NCI-H1417 treated with DMSO at 0.1 percent for 48 hours (cell line): ENCODE measurements around the gene RASA4.
"Not testable (repeated sequence)": the region's sequence is repeated elsewhere in the genome, so short reads cannot be mapped to it uniquely, and the experiment has no call there.

Experiments used
- DNase-seq: peaks from one replicate; lab custom pipeline; 2025; lab: John Stamatoyannopoulos, UW

RASA4 gene

DNA sequence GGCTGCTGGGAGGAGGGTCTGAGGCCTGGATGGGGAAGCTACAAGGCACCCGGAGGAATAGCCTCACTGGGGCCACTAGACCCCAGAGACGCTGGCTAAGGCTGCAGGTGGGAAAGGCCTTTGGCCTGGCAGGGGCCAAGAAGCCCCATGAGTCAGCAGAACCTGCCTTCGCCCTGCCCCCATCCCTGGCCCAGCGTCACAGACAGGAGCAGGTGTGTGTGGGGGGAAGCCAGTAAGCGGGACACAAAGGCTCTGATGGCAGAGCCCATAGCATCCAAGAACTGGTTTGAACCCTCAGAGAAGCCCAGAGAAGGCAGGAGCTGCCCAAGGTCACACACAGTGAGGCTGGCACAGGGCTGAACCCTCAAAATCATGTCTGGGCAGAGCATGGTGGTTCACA lies 9.7 kb downstream of the RASA4 start:
- not testable (repeated sequence) for DNase-seq

DNA sequence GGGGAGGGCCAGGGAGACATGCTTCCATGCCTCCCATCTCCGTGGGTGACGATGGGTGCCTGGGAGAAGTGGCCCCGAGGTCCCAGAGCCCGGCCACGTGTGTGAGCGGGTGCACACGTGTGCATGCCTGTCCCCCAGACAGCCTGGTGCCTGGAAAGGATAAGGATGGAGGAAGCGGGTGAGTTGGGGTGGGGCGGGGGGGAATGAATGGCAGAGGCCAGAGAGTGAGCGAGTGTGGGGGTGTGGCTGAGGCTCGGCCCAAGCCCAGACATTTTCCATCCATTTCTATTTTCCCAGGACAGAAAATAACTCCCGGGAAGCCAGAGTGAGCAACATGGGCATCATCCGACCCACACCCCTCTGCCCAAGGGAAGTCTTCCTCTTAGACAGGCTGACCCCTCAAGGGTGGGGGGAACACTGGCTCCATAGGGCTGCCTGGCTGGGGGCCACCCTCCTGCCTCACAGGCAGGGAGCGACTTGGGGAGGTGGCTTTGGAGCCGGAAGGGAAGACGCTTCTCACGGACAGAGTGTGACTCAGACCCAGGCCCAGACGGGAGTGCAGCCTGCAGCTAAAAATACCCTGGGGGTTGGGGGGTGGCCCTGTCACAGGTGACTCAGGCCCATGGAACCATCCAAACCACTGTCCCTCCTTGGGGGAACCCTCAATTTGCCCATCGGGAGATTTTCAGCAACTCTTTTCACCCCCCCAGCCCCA lies 12.0 kb downstream of the RASA4 start:
- not testable (repeated sequence) for DNase-seq

DNA sequence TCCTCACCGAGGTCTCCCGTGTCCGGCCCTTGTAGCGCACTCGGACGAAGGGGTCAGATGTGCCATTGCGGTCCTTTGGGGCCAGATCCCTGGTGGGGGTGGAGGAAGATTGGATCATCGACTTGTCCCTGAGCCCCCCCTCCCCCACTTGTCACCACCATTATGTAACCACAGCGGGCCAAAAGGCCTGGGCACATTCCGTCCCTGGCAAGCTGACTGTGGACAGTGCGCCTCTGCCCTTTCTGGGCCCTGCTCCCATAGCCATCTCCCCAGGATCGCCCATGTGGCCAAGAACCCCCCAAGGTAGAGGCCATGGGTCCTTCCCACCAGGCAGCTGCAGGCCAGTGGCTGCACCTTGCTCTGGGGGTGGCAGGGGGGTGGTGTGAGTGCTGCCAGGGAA lies 14.2 kb downstream of the RASA4 start:
- not testable (repeated sequence) for DNase-seq

DNA sequence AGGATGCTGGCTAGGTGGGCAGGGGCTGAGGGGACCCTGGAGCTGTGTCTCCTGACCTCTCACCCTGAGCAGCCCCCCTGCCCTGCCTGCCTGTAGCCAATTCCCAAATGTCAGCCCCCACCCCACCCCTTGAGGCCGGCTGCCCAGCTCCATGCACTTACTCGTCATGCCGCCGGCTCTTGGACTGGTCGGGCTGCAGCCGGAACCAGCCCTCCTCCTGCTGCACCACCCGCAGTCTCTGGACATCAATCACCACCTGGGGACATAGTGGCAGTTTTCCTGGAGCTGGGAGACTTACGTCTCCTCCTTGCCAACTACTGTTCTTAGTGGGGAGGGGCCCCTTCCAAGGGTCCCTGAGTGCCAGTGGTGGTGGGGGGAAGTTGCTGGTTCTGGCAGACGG lies 16.9 kb downstream of the RASA4 start:
- DNase-seq: not testable (repeated sequence)

DNA sequence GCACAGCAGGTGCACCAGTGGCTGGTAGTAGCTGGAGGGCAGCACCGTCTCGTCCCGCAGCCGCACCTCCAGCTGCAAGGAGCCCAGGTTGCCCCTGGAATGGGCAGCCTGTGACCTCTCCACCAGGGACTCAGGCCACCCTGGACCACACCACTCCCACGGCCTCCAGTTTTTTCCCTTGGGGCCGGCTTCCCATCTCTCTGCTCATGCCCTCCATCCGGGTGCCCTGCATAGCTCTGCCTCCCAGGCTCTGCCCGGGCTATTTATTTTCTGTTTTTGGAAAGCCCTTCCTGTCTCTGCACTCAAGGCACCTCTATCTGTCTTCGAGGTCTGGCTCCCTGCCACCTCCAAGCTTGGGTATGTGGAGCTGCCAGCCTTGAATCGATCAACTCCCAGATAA lies 20.5 kb downstream of the RASA4 start:
- not testable (repeated sequence) for DNase-seq

DNA sequence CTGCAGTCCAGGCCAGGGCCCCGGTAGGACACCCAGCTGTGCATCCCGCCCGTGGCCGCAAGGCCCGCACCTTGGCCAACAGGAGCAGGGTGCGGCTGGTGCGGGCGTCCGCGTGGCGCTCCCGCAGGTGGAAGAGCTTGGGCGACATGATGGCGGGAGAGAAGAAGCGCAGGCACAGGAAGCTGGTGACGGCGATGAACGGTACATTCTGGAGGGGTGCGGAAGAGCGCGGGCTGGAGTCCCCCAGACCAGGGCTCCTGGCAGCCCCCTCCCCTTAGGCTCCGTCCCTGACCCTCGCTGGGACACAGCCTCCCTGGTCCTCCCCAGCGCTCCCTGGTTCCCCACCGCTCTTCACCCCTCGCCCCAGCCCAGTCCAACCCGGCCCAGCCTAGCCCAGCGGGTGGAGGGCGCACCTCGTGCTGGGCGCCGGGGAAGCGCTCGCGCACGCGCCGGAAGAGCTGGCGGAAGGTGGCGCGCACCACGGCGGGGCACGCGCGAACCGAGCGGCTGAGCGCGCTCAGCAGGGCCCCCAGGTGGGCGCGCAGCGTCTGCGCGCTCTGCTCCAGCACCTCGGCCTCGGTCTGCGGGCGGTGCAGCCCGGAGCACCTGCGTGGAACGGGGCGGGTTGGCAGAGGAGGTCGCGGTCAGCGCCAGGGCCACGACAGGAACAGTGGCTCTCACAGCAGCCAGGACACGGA lies 22.8 kb downstream of the RASA4 start:
- not testable (repeated sequence) for DNase-seq

DNA sequence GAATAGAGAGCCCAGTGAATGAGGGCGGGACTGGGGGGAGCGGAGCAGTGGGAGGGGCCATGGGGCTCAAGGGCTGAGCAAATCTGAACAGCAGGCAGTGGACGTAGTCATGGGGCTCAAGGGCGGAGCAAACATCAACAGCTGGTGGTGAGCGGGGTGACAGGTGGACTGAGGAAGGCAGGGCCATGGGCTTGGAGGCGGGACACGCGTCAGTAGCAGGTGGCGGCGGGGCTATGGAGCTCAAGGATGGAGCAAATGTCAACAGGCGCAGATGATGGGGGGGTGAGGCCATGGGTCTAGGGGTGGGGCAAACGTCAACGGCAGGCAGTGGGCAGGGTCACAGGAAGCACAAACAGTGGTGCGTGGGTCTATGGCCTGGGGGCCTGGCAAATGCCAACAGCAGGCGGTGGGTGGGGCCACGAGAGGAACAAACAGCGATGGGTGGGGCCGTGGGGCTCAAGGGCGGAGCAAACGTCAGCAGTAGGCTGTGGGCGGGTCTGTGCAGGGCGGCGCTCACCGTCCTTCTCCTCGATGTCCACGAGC lies 24.0 kb downstream of the RASA4 start:
- DNase-seq: not testable (repeated sequence)

DNA sequence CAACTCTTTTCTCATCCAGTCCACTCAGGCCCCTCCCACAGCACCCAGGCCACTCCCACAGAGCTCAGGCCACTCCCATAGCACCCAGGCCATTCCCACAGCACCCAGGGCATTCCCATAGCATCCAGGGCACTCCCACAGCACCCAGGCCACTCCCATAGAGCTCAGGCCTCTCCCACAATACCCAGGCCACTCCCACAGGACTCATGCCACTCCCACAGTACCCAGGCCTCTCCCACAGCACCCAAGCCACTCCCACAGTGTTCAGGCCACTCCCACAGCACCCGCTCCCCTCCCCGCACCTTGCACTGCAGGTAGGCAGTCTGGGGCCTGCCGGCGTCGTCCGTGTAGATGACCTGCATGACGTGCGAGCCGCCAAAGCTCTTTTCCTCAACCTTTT lies 26.7 kb downstream of the RASA4 start:
- not testable (repeated sequence) for DNase-seq

DNA sequence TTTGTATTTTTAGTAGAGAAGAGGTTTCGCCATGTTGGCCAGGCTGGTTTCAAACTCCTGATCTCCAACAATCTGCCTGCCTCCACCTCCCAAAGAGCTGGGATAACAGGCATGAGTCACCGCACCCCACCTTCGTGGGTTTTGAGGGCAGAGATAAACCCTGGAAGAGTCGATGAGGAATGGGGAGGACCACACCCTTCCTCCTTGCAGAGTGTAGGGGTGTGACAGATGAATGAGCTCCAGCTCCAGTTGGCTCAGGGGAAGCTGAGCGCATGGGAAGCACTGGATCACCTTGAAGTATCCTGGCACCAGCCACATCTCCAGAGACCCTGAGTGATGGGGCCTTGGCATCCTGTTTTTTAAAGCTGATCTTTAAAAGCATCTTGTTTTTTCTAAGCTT lies 33.1 kb downstream of the RASA4 start:
- DNase-seq: not testable (repeated sequence)

DNA sequence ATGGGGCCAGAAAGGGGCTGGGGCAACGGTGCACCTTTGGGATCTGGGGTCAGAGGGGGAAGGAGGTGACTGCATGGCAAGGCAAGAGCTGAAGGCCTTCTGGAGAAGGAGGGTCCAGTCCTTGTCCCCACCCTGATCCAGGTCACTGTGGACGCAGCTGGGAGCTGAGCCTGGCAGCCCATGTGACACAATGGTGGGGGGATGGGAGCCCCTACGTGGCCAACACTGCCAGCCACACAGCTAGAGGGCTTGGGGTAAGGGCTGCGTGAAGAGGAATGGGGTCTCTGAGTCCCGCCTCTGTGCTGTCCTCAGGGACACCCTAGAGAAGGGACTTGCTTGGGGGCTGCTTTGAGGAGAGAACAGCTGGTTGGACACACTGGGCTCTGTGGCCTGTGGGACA lies 34.8 kb downstream of the RASA4 start:
- DNase-seq: not testable (repeated sequence)

DNA sequence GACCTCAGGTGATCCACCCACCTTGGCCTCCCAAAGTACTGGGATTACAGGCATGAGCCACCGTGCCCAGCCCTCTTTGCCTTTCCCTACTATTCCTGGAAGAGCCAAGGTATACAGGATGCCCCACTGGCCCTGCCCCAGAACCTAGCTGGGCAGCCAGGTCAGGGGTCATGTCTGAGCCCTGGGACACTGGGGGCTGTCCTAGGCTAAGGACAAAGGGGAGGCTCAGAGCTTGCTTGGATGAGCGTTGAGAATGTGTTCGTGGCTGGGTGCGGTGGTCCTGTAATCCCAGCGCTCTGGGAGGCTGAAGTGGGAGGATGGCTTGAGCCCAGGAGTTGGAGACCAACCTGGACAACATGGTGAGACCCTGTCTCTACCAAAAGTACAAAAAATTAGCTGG lies 38.1 kb downstream of the RASA4 start:
- not testable (repeated sequence) for DNase-seq

DNA sequence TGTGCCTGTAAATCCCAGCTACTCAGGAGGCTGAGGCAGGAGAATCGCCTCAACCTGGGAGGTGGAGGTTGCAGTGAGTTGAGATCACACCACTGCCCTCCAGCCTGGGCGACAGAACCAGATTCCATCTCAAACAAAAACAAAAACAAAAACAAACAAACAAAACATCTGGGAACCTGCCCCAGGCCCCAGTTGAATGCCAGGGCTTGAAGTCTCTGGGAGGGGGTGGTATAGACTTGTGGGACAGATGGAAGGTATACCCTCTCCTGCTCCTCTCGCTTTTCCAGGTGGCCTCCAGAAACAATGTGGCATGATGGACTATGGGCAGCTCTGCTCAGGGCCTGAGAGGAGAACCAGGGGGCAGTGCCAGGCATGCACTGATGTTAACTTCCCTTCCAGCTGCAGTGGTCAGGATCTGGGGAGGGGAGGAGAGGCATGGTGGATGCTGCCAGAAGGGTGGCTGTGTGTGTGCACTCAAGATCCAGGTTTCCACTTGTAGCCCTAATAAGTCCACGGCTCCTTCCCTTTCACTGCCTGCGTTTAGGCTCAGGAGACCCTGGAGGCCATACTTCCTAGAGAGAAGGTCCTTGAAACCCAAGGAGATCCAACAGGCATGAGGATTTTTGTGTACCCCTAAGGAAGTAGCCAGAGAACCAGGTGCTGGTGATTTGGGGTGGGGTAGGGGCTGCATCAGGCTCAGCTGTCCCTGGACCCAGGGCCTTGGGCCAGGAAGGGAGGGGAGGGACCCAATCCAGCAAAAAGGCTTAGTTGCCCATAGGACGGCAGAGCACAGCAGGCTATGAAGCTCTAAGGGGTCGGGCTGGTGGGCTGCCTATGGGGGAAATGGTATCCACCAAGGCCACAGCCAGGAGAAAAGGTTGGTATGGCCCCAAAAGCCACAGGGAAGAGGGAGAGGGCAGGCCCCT lies 39.0 kb downstream of the RASA4 start:
- DNase-seq: not testable (repeated sequence)

DNA sequence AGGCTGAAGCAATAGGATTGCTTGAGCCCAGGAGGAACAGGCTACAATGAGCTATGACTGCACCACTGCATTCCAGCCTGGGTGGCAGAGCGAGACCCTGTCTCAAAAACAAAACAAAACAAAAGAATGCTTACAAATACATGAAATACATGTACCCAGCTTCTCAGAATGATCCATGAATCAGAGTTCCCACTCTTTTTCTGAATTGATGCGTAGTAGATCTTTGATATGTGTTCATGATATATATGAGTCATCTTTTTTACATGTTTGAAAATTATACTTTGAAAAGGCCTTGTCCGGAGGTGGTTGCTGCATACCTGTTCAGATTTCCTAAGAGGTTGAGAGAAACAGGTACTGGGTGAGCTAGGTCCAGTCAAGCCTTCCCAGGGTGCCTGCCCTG lies 40.2 kb downstream of the RASA4 start:
- DNase-seq: not testable (repeated sequence)

DNA sequence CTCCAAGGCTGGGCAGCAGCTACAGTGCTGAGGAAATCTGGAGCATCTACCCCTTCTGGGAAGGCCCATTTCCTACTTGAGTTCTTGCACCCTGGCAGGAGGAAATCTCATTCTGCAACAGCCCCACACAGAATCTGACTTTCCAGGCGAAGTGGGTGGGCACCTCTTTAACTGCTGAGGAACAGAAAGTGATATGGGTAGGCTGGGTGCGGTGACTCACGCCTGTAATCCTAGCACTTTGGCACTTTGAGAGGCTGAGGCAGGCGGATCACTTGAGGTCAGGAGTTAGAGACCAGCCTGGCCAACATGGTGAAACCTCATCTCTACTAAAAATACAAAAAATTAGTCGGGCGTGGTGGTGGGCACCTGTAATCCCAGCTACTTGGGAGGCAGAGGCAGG lies 41.9 kb downstream of the RASA4 start:
- DNase-seq: not testable (repeated sequence)

DNA sequence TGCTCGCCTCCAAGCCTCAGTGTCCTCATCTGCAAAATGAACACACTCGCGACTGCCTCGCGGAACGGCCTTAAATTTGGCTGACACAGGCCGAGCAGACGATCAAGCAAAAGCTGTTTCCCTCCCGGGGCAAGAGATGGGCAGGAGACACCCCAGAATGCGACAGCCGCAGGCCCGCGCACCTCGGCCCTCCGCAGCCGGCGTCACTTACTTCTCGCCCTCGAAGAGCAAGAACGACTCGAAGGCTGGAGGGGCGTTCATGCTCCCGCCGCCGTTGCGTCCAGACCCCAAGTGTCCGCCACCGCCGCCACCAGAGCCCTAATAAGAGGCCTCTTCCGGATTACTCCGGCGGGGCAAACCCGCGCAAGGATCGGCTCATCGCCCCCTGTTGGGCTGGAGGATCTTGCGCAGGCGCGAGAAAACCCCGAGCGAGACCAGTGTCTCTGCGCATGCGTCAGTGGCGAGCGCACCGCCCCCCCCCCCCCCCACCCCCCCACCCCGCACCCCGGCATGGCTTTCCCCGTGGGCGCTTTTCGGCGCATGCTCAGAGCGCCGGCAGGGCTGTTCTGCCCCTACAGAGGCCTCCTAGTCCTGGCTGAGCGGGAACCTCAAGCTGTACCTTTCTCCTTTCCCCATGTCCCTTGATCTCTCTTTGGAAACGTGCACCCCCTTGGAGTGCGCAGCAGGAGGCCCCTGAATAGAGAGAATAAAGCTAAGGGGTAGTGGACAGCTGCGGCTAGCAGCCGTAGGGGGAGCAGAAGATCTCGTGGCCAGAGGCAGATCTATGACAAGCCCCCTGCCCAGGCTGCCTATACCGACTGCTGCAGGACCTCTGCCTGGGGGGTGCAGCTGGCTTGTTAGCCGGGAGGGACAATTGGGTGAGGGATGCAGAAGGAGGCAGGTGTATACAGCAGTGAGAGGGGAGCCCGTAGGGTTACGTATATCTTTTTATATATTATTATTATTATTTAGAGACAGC lies 44.0 kb downstream of the RASA4 start, which contains the start of gene POLR2J3:
Gene POLR2J3, minus strand, starts transcription at position 323 of the 979 bp plus-strand sequence. Its CDS starts 62 bp downstream, at position 261.
- not testable (repeated sequence) for DNase-seq

DNA sequence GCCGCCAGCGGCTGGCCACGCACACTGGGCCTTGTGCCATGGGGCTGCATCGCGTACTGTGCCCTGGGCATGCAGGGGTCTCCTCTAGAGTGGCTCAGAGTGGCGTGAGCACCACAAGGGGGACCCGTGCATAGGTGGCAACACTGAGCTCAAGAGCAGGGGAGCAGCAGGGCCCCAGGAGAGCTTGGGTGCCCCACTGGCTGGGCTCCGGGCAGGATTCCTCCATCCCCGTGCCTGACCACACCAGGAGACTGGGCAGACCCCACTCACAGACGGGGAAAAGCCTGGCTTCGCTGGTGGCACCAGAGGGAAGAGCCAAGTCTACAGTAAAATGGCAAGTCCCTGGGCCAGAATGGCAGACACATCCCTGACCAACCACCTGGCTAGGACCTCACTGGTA lies 47.9 kb downstream of the RASA4 start:
- not testable (repeated sequence) for DNase-seq

DNA sequence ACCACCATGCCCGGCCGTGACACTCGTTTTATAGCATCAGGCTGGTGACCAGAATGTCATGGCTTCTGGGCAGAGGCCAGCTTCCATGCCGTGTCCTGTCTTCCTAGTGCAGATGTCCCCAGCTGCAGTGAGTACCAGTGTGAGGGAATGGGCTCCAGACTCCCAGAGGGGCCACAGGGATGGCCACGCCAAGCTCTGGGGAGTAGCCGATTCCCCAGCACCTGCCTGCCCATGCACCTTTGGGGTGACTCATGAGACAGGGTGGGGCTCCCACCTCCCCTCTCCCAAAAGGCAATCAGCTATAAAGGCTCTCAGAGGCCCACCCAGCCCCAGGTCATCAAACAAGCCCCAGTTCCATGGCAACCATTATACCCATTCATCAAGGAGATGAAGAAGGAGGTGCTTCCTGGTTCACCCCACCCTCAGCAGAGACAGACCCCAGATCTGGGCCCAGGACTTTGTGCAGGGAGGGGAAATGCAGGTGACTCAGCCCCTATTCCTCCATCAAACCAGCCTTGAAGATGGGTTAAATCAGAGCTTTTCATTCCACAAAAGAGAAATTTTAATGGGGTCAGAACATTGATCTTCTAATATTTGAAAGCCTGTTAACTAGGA lies 65.6 kb downstream of the RASA4 start, which contains the start of gene SPDYE2:
Gene SPDYE2, plus strand, starts transcription at position 419 of the 615 bp plus-strand sequence. CDS start 2,030 bp downstream, outside the sequence.
- DNase-seq: not testable (repeated sequence)

DNA sequence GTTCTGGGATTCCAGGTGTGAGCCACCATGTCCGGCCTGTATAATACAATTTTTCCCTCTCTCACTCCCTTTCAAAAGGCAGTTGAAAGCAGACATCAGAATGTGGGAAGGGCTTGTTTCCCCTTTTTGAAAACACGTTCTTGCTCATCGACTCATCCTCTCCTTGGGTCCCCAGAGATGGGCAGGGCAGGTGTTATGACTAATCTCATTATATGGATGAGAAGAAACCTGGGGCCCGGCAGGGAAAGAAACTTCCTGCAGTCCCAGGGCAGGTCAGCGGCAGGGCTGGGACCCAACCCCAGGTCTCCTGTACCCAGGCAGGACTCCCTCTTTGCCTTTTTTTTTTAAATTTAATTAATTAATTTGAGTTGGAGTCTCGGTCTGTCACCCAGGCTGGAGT lies 70.2 kb downstream of the RASA4 start:
- not testable (repeated sequence) for DNase-seq

DNA sequence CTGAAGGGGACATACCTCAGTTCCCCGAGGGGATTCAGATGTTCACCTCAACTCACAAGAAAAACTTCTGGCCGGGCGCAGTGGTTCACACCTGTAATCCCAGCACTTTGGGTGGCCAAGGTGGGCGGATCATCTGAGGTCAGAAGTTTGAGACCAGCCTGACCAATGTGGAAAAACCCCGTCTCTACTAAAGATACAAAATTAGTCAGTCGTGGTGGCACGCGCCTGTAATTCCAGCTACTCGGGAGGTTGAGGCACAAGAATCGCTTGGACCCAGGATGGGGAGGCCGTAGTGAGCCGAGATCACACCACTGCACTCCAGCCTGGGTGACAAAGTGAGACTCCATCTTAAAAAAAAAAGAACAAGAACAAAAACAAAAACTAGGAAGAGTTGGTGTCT lies 71.3 kb downstream of the RASA4 start:
- DNase-seq: not testable (repeated sequence)

DNA sequence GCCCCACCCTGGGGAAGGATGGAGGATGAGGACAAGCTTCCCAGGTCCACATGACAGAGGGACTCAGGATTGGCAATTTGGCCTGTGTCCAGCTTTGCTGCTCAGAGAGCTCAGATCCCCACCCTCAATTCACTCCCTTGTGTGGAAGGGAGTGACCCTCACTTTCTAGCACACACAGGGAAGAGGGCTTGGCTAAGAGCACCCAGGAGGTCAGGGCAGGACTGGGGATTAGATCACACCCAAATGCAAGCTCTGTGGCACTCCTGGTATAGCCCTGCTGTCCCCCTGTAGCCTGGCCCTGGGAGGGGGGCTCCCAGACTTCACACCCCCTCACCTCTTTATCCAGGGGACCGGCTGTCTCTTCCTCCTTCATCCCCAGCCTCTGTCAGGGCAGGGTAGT lies 72.2 kb downstream of the RASA4 start:
- DNase-seq: not testable (repeated sequence)
